PC-3 (cell line): ENCODE results near the gene STPG3.

Experiments
- EZH2 ChIP-seq: fragments of 300-600 bp; sonication (generic); IDR thresholded peaks from one replicate; pipeline ENCODE4 v1.6.1; 2017; ENCODE audit warnings: antibody characterized with exemption, mild to moderate bottlenecking, low read length; ENCODE audit not compliant: unreplicated experiment
- EZH2phosphoT487 ChIP-seq: fragments of 300-600 bp; sonication (generic); IDR thresholded peaks from 2 replicates; pipeline ENCODE4 v1.6.1; 2018; ENCODE audit warnings: mild to moderate bottlenecking, antibody characterized with exemption, low read length, borderline replicate concordance
- TF ChIP-seq, protein P1 (sequence below): fragments of 300-600 bp; sonication (generic); conservative IDR thresholded peaks from 2 replicates; pipeline ENCODE4 v1.5.1; 2017; ENCODE audit warnings: antibody characterized with exemption, low read depth, mild to moderate bottlenecking, low read length

- TF ChIP-seq EZH2phosphoT487, result no peak
- TF ChIP-seq, protein P1, sequence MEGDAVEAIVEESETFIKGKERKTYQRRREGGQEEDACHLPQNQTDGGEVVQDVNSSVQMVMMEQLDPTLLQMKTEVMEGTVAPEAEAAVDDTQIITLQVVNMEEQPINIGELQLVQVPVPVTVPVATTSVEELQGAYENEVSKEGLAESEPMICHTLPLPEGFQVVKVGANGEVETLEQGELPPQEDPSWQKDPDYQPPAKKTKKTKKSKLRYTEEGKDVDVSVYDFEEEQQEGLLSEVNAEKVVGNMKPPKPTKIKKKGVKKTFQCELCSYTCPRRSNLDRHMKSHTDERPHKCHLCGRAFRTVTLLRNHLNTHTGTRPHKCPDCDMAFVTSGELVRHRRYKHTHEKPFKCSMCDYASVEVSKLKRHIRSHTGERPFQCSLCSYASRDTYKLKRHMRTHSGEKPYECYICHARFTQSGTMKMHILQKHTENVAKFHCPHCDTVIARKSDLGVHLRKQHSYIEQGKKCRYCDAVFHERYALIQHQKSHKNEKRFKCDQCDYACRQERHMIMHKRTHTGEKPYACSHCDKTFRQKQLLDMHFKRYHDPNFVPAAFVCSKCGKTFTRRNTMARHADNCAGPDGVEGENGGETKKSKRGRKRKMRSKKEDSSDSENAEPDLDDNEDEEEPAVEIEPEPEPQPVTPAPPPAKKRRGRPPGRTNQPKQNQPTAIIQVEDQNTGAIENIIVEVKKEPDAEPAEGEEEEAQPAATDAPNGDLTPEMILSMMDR, result no peak
- no peak for TF ChIP-seq EZH2
These were observed 14.1 kb upstream of the STPG3 start for GRCh38 chr9:137236936-137237421.
